HG02763 (cell line): ENCODE data around the gene IFNL4.

Source experiments
- ATAC-seq: cut with Tn5 transposase; IDR thresholded peaks from one replicate; pipeline ENCODE4 v1.9.1; 2021; ENCODE audit warnings: mild to moderate bottlenecking, moderate library complexity; ENCODE audit not compliant: unreplicated experiment

The IFNL4 gene

DNA sequence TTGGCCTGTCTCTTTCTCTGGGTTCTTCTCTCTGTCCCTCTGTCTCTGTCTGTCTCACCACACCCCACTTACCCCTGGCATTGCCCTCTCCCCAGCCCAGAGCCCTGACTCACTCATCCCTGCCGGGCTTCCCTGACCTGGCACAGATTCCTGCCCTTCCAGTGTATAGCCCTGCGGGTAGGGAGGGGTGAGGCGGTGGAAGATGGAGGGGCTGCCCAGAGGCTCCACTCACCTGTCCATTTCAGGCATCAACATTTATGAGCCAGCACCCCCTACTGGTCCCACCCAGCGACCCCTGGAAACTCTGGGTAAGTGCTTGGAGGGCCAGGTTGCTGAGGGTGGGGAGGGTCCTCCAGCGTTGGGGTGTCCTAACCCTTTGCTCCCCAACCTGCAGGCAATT lies 50.8 kb downstream of the IFNL4 start:
- no peak for ATAC-seq

DNA sequence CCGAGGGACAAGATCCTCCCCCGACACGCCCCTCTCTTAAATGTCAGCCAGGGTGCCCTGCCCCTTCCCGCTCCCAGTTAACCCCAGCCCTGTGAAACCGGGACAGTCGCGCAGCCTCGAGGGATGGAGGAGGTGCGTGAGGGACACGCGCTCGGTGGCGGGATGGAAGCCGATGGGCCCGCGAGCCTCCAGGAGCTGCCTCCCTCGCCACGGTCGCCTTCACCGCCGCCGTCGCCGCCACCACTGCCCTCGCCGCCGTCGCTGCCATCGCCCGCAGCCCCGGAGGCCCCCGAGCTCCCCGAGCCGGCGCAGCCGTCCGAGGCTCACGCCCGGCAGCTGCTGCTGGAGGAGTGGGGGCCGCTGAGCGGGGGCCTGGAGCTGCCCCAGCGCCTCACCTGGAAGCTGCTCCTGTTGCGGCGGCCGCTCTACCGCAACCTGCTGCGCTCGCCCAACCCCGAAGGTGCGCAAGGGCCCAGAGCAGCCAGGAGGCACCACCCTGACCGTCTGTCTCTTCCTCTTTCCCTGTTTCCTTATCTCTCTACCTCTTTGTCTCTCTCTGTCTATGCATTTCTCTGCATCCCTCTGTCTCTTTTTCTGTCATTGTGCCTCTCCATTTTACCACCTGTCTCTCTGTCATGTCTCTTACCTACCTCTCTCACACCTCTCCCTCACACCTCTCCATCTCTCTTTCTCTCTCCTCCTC lies 51.6 kb downstream of the IFNL4 start, which contains the start of gene NCCRP1:
TSS of gene NCCRP1 (plus strand) at position 105 of the 703 bp plus-strand sequence. CDS start at position 124, 19 bp downstream.
- ATAC-seq: no peak

DNA sequence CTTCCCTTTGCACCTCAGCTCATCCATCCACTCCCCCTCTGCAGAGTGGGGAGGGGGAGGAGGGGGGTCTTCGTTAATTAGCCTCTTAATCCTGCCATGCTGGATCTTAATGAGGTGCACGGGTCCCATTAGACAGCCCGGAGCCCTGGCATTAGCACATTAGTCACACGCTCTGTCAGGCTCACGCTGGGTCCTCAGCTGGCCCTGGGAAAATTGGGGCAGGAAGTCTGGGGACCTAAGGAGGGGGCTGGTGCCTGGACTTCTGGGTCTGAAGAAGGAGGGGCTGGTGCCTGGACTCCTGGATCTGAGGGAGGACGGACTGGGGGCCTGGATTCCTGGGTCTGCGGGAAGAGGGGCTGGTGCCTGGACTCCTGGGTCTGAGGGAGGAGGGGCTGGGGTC lies 52.3 kb downstream of the IFNL4 start:
- ATAC-seq: no peak
